ENCODE data around the gene LRMDA. TPM values are rescaled to one million over a fixed set of nuclear protein-coding genes. Genes with fewer than 3 reads are reported as not detected.

The LRMDA gene
- total RNA-seq, 2 experiments from 2014 or later: not detected

DNA sequence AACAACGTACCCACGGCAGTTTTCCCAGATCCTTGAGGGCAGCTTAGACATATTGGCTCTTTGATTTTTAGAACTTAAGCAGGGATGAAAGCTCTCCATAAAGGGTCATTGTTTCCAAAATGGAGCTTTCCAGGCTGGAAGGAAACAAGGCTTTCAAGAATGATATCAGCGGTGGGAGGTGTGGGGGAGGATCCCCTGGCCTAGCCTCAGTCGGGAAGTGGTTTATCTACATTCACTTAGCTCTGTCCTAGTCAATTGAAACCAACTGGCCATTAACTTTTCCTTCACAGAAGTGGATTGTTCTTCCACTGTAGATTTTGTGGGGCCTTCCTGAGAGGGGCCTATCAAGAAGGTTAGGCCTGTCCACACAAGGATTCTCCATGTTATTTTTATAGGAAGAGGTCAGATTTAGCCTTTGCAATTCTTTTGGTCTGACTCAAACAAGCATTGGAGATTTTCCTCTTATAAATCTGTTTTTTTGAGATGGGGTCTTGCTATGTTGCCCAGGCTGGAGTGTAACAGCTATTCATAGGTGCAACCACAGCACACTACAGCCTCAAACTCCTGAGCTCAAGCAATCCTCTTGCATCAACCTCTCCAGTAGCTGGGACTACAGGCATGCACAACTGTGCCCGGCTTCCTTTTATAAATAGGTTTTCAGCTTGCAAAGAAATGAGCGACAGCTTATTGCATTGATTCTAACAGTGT is 343.5 kb downstream of the LRMDA start:
- peaks cover 4% of the 10 kb centered on the region for H3K27me3 Mint-ChIP-seq
- Histone ChIP-seq H3K27me3 (ENCODE audit: control insufficient read depth in 1 of 2, insufficient read depth in 2 of 2, low read length in 2 of 2) (no peaks in the 10 kb centered on the region), H3K27ac (ENCODE audit: low read depth in 1 of 2, low read length in 2 of 2) (no peak overlapping the region), H3K4me3 (ENCODE audit: low read length) (no peak overlapping the region), H3K36me3 (ENCODE audit: insufficient read depth, low read length) (no peaks in the 10 kb centered on the region), H3K9me3 (ENCODE audit: control insufficient read depth in 1 of 2, insufficient read depth in 1 of 2, low read length in 2 of 2) (no peaks in the 10 kb centered on the region), H3K4me1 (ENCODE audit: insufficient read depth, low read length) (peaks cover 6% of the 10 kb centered on the region)
- TF ChIP-seq, protein P1, sequence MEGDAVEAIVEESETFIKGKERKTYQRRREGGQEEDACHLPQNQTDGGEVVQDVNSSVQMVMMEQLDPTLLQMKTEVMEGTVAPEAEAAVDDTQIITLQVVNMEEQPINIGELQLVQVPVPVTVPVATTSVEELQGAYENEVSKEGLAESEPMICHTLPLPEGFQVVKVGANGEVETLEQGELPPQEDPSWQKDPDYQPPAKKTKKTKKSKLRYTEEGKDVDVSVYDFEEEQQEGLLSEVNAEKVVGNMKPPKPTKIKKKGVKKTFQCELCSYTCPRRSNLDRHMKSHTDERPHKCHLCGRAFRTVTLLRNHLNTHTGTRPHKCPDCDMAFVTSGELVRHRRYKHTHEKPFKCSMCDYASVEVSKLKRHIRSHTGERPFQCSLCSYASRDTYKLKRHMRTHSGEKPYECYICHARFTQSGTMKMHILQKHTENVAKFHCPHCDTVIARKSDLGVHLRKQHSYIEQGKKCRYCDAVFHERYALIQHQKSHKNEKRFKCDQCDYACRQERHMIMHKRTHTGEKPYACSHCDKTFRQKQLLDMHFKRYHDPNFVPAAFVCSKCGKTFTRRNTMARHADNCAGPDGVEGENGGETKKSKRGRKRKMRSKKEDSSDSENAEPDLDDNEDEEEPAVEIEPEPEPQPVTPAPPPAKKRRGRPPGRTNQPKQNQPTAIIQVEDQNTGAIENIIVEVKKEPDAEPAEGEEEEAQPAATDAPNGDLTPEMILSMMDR (IDR thresholded peaks at IDR 0.05): no peak
- H3K27ac Mint-ChIP-seq: no peak overlapping the region
- no peaks in the 10 kb centered on the region for H3K36me3 Mint-ChIP-seq (ENCODE audit: low read depth)
- H3K4me3 Mint-ChIP-seq: no peak overlapping the region
- H3K4me1 Mint-ChIP-seq (ENCODE audit: low read depth): peaks cover 25% of the 10 kb centered on the region
- ChIA-PET CTCF (no interaction called here), POLR2A (no interaction called here)
- no peaks in the 10 kb centered on the region for H3K9me3 Mint-ChIP-seq
- ATAC-seq (ENCODE audit: poor library complexity): no peak
- no peak for DNase-seq
- intact Hi-C loops (cut with DNase I, micrococcal nuclease): no loop called here

DNA sequence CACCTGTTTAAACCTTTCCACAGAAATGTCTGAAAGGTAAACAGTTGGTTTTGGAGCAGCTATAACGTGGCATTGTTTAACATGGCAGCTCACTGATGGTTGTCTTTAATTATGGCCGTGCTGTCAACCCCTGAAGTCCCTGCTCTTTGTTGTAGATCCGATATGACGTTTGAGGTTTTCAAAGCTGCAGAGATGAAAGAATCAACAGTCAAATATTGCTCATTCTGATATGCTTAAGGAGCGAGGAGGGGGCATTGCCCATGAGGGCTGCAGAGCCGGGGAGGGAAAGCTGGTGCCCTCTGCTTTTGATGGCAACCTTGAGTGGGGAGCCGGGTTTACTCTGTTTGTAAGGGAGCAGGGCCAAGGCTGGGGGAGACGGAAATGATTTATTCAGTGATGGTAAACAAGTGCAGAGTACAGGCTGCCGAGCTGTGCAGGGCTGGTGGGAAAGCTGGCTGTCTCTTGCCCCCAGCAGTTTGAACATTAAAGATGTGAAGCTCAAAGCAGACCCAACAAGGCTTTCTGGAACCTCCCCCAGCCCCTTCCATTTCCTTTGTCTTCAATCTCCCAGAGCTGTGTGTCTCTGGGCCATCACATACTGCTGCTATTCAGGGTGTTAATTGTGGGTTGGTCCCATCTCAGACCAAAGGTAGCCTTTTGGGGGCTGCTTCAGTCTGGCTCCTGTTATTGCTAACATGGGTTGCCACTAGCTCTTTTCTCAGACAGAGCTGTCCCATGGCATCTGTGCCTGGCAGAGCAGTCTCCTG is 345.5 kb downstream of the LRMDA start:
- no peaks in the 10 kb centered on the region for H3K4me1 ChIP-seq (ENCODE audit: insufficient read depth, low read length)
- Mint-ChIP-seq H3K4me3 (no peak overlapping the region), H3K36me3 (ENCODE audit: low read depth) (no peaks in the 10 kb centered on the region), H3K27me3 (peaks cover 18% of the 10 kb centered on the region), H3K4me1 (ENCODE audit: low read depth) (peaks cover 17% of the 10 kb centered on the region), H3K9me3 (no peaks in the 10 kb centered on the region), H3K27ac (no peak overlapping the region)
- H3K36me3 ChIP-seq (ENCODE audit: insufficient read depth, low read length): no peaks in the 10 kb centered on the region
- ChIA-PET CTCF (no interaction called here), POLR2A (no interaction called here)
- ATAC-seq (ENCODE audit: poor library complexity): no peak
- no peak for DNase-seq
- no peak overlapping the region for H3K27ac ChIP-seq (ENCODE audit: low read depth in 1 of 2, low read length in 2 of 2)
- TF ChIP-seq, protein P1 (IDR thresholded peaks at IDR 0.05): no peak
- intact Hi-C loops (cut with DNase I, micrococcal nuclease): no loop called here
- no peak overlapping the region for H3K4me3 ChIP-seq (ENCODE audit: low read length)
- H3K9me3 ChIP-seq (ENCODE audit: control insufficient read depth in 1 of 2, insufficient read depth in 1 of 2, low read length in 2 of 2): no peaks in the 10 kb centered on the region
- H3K27me3 ChIP-seq (ENCODE audit: control insufficient read depth in 1 of 2, insufficient read depth in 2 of 2, low read length in 2 of 2): no peaks in the 10 kb centered on the region

DNA sequence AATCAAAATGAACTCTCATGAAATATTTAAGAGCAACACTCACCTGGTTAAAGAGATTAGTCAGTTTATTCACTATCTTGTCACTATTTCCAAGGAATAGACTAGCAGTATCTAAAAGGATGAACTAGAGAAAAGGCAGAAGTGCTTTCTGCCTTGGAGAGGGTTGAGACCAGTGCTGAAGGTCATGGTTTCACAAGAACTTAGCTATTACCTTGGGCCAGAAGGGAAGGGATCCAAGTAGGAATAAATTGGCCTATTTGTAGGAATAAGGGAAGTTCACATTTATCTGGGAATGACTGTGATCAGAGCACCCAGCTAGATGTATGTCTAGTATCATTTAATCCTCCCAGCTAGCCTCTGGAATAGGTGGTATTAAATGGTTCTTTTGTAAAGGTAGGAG is 347.2 kb downstream of the LRMDA start:
- Mint-ChIP-seq H3K27ac (no peak overlapping the region), H3K4me3 (no peak overlapping the region), H3K36me3 (ENCODE audit: low read depth) (no peaks in the 10 kb centered on the region), H3K9me3 (no peaks in the 10 kb centered on the region), H3K4me1 (ENCODE audit: low read depth) (peaks cover 3% of the 10 kb centered on the region), H3K27me3 (peaks cover 20% of the 10 kb centered on the region)
- Histone ChIP-seq H3K4me1 (ENCODE audit: insufficient read depth, low read length) (no peaks in the 10 kb centered on the region), H3K27ac (ENCODE audit: low read depth in 1 of 2, low read length in 2 of 2) (no peak overlapping the region), H3K4me3 (ENCODE audit: low read length) (no peak overlapping the region), H3K9me3 (ENCODE audit: control insufficient read depth in 1 of 2, insufficient read depth in 1 of 2, low read length in 2 of 2) (no peaks in the 10 kb centered on the region), H3K36me3 (ENCODE audit: insufficient read depth, low read length) (no peaks in the 10 kb centered on the region), H3K27me3 (ENCODE audit: control insufficient read depth in 1 of 2, insufficient read depth in 2 of 2, low read length in 2 of 2) (no peaks in the 10 kb centered on the region)
- ATAC-seq (ENCODE audit: poor library complexity) (no peak), DNase-seq (no peak)
- TF ChIP-seq, protein P1 (IDR thresholded peaks at IDR 0.05): no peak
- ChIA-PET POLR2A (no interaction called here), CTCF (no interaction called here)
- intact Hi-C loops (cut with DNase I, micrococcal nuclease): no loop called here
